CD14-positive monocyte (primary cell): ENCODE measurements around the gene MS4A5. TPM values are rescaled to one million over a fixed set of nuclear protein-coding genes. Genes with fewer than 3 reads are reported as not detected.
A peak's percentile ranks its signal among the peaks of the same experiment; 100 is the strongest.

Experiments used
- DNase-seq, 3 donors: peaks; one replicate each; pipeline ENCODE4 v3.0.0-alpha.2; 2011 to 2022
- H2AFZ ChIP-seq: 2 replicates; pipeline ENCODE4 v1.6.0; 2012; ENCODE audit warnings: mild to moderate bottlenecking, low read depth, low read length, inconsistent platforms; ENCODE audit not compliant: insufficient read depth, poor library complexity, severe bottlenecking
- H3K27ac ChIP-seq, 2 donors: 1 replicate in 1 of 2; 2 replicates in 1 of 2; pipeline ENCODE4 v1.5.1; 2012 to 2013; ENCODE audit warnings: low read length in 2 of 2, control low read depth in 1 of 2, inconsistent platforms in 1 of 2, low read depth in 1 of 2, mild to moderate bottlenecking in 1 of 2
- H3K27me3 ChIP-seq, 2 donors: one replicate each; pipeline versions ENCODE4 v1.6.0 to v1.6.1; 2011 to 2013; ENCODE audit warnings: low read length in 2 of 2; ENCODE audit not compliant: control insufficient read depth in 2 of 2, insufficient read depth in 2 of 2
- H3K36me3 ChIP-seq, 2 donors: replicated peaks in 1 of 2; 1 replicate in 1 of 2; 2 replicates in 1 of 2; pipeline versions ENCODE4 v1.5.1 to v1.6.1; 2012 to 2013; ENCODE audit warnings: low read length in 2 of 2, control low read depth in 1 of 2, inconsistent platforms in 1 of 2, mild to moderate bottlenecking in 1 of 2; ENCODE audit not compliant: insufficient read depth in 2 of 2, control insufficient read depth in 1 of 2
- H3K4me1 ChIP-seq, 2 donors: 1 replicate in 1 of 2; 2 replicates in 1 of 2; pipeline versions ENCODE4 v1.5.1 to v1.6.1; 2012 to 2013; ENCODE audit warnings: low read length in 2 of 2, control low read depth in 1 of 2, inconsistent platforms in 1 of 2, mild to moderate bottlenecking in 1 of 2, moderate library complexity in 1 of 2; ENCODE audit not compliant: insufficient read depth in 2 of 2, control insufficient read depth in 1 of 2
- H3K4me2 ChIP-seq: replicated peaks from 2 replicates; pipeline ENCODE3; 2012; ENCODE audit warnings: low read length, moderate library complexity, mild to moderate bottlenecking; ENCODE audit not compliant: poor library complexity, severe bottlenecking; ENCODE audit errors: extremely low read depth
- H3K4me3 ChIP-seq, 3 experiments: fragments of 200-600 bp in 1 of 3; sonication (generic) in 1 of 3; replicated peaks in 1 of 3; 1 replicate in 2 of 3; 2 replicates in 1 of 3; pipeline ENCODE4 v1.5.1; 2011 to 2013; ENCODE audit warnings: low read length in 3 of 3, mild to moderate bottlenecking in 3 of 3, control low read depth in 2 of 3, low read depth in 2 of 3, inconsistent platforms in 1 of 3, moderate library complexity in 1 of 3
- H3K79me2 ChIP-seq: 2 replicates; pipeline ENCODE4 v1.6.0; 2012; ENCODE audit warnings: mild to moderate bottlenecking, control low read depth, inconsistent platforms, low read length, moderate library complexity; ENCODE audit not compliant: insufficient read depth
- H3K9ac ChIP-seq: 2 replicates; pipeline ENCODE4 v1.6.0; 2017; ENCODE audit warnings: low read length, mild to moderate bottlenecking; ENCODE audit not compliant: insufficient read depth, poor library complexity, severe bottlenecking
- H3K9me3 ChIP-seq, 2 donors: replicated peaks in 1 of 2; 1 replicate in 1 of 2; 2 replicates in 1 of 2; pipeline versions ENCODE4 v1.5.1 to v1.6.1; 2012 to 2013; ENCODE audit warnings: low read length in 2 of 2, control low read depth in 1 of 2; ENCODE audit not compliant: control insufficient read depth in 1 of 2, insufficient read depth in 1 of 2
- H4K20me1 ChIP-seq: 2 replicates; pipeline ENCODE4 v1.6.0; 2012; ENCODE audit warnings: mild to moderate bottlenecking, low read length, control low read depth, moderate library complexity; ENCODE audit not compliant: insufficient read depth
- H3K27ac Mint-ChIP-seq, 7 donors: one replicate each; pipeline ENCODE4 v1.8.0; 2020; ENCODE audit warnings: mild to moderate bottlenecking in 7 of 7, mixed read lengths in 7 of 7, moderate library complexity in 6 of 7, inconsistent platforms in 2 of 7
- H3K27me3 Mint-ChIP-seq, 3 donors: one replicate each; pipeline ENCODE4 v1.8.0; 2021 to 2022; ENCODE audit warnings: low read depth in 3 of 3, mild to moderate bottlenecking in 3 of 3, mixed read lengths in 3 of 3, moderate library complexity in 3 of 3, inconsistent platforms in 1 of 3
- H3K36me3 Mint-ChIP-seq, 2 donors: one replicate each; pipeline ENCODE4 v1.8.0; 2020; ENCODE audit warnings: mixed read lengths in 2 of 2, inconsistent platforms in 1 of 2, mild to moderate bottlenecking in 1 of 2
- H3K4me1 Mint-ChIP-seq: one replicate; pipeline ENCODE4 v1.8.0; 2020; ENCODE audit warnings: mild to moderate bottlenecking, mixed read lengths
- H3K4me3 Mint-ChIP-seq, 2 donors: one replicate each; pipeline ENCODE4 v1.8.0; 2020; ENCODE audit warnings: mild to moderate bottlenecking in 2 of 2, mixed read lengths in 2 of 2, moderate library complexity in 1 of 2
- H3K9me3 Mint-ChIP-seq, 7 donors: one replicate each; pipeline ENCODE4 v1.8.0; 2020 to 2022; ENCODE audit warnings: mixed read lengths in 7 of 7, mild to moderate bottlenecking in 6 of 7, moderate library complexity in 6 of 7, inconsistent platforms in 2 of 7
- WGBS: methylation state at CpG from one replicate; pipeline ENCODE4 v1.1.5; 2013; ENCODE audit warnings: missing lambda C conversion rate; ENCODE audit not compliant: insufficient coverage; 5-methylcytosine and 5-hydroxymethylcytosine counted together
- intact Hi-C, 2 donors: fragments of 100-400 bp; cut with micrococcal nuclease; formaldehyde crosslinking; loops; one replicate each; pipeline versions ENCODE4 v1.15.0 to v1.15.1; 2023
- polyA plus RNA-seq, 3 donors: library from polyadenylated mRNA; depleted of rRNA in 1 of 3; unstranded in 2 of 3; stranded (reverse) in 1 of 3; fragments of 300-500 nt in 2 of 3; fragments of >200 nt in 1 of 3; fragmentation: Illumina TruSeq in 2 of 3; gene quantifications; 1 replicate in 2 of 3; 2 replicates in 1 of 3; pipeline ENCODE4 v1.2.3, GENCODE V29; 2012 to 2021
- TF ChIP-seq, protein P1 (sequence below): fragments of 200-600 bp; IDR thresholded peaks from one replicate; pipeline ENCODE4 v1.8.0; 2022; ENCODE audit warnings: antibody characterized with exemption, mild to moderate bottlenecking

Gene MS4A5
- polyA plus RNA-seq, 3 donors, result not detected

DNA sequence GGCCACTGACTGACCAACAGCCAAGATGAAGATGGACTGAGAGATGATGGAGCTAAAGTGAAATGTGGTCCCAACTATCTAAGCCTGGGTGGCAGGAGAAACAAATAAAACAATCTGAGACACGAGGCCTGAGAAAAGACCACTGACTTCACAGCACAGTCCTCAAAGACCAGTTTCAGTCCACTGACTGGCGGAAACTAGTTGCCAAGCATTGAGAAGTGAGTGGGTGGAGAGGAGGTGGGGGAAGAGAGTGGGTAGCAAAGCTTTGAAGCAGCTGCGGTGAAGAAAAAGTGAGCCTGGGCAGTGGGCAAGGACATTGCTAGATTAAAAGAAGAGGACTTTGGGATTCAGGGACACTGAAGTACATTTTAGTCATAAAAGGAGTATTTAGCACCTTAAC lies 28.2 kb downstream of the MS4A5 start:
- Histone ChIP-seq H3K27me3 (no peaks in the 10 kb centered on the region), H3K27ac (no peak overlapping the region), H3K4me1 (no peaks in the 10 kb centered on the region), H3K4me2 (no peak overlapping the region), H3K9me3 (no peaks in the 10 kb centered on the region), H3K79me2 (no peaks in the 10 kb centered on the region), H2AFZ (no peak overlapping the region), H3K9ac (no peak overlapping the region), H3K4me3 (no peak overlapping the region), H4K20me1 (no peaks in the 10 kb centered on the region), H3K36me3 (no peaks in the 10 kb centered on the region)
- WGBS, result 100% methylated on average over 2 of the region's 3 CpGs
- H3K4me3 Mint-ChIP-seq, result no peak overlapping the region
- H3K27me3 Mint-ChIP-seq, result peaks cover 0 to 3% (median 2%) of the 10 kb centered on the region in 3 donors
- H3K9me3 Mint-ChIP-seq, result peaks cover 0 to 3% (median 0%) of the 10 kb centered on the region in 7 donors
- no peak for DNase-seq
- TF ChIP-seq, protein P1, sequence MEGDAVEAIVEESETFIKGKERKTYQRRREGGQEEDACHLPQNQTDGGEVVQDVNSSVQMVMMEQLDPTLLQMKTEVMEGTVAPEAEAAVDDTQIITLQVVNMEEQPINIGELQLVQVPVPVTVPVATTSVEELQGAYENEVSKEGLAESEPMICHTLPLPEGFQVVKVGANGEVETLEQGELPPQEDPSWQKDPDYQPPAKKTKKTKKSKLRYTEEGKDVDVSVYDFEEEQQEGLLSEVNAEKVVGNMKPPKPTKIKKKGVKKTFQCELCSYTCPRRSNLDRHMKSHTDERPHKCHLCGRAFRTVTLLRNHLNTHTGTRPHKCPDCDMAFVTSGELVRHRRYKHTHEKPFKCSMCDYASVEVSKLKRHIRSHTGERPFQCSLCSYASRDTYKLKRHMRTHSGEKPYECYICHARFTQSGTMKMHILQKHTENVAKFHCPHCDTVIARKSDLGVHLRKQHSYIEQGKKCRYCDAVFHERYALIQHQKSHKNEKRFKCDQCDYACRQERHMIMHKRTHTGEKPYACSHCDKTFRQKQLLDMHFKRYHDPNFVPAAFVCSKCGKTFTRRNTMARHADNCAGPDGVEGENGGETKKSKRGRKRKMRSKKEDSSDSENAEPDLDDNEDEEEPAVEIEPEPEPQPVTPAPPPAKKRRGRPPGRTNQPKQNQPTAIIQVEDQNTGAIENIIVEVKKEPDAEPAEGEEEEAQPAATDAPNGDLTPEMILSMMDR, result no peak
- H3K36me3 Mint-ChIP-seq, result peaks cover 0 to 1% of the 10 kb centered on the region in 2 donors
- no peaks in the 10 kb centered on the region for H3K4me1 Mint-ChIP-seq
- H3K27ac Mint-ChIP-seq, result peak overlapping the region in 1 of 7 donors; percentile 21
- intact Hi-C loops, result no loop called here

DNA sequence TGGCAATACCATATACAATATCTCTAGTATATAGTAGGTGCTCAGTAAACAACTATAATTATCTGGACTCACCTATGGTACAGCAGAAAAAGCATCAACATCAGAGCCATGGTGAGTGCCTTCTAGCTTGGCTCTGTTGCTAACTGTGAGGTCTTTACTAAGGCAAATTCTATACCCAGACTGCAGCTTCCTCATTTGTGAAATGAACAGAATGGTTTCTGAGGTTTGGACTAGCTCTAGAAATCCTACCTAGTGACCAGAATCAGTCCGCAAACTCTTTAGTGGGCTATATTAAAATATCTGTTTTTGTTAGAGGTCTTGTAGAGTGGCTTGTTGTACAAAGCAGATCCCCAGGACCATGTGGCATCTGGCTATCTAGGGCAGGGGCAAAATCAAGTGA lies 30.0 kb downstream of the MS4A5 start:
- WGBS, result no CpG with 5 or more reads among the region's 1 CpG
- Mint-ChIP-seq H3K4me3 (no peak overlapping the region), H3K4me1 (peaks cover 11% of the 10 kb centered on the region), H3K36me3 (peaks cover 0 to 1% of the 10 kb centered on the region in 2 donors), H3K27ac (no peak overlapping the region), H3K9me3 (peaks cover 0 to 4% (median 0%) of the 10 kb centered on the region in 7 donors), H3K27me3 (peaks cover 0 to 3% (median 2%) of the 10 kb centered on the region in 3 donors)
- Histone ChIP-seq H3K4me1 (peaks cover 8 to 11% of the 10 kb centered on the region in 2 donors), H4K20me1 (no peaks in the 10 kb centered on the region), H3K9ac (no peak overlapping the region), H2AFZ (no peak overlapping the region), H3K36me3 (no peaks in the 10 kb centered on the region), H3K4me2 (no peak overlapping the region), H3K4me3 (no peak overlapping the region), H3K79me2 (no peaks in the 10 kb centered on the region), H3K9me3 (no peaks in the 10 kb centered on the region), H3K27me3 (no peaks in the 10 kb centered on the region), H3K27ac (no peak overlapping the region)
- intact Hi-C loops, result no loop called here
- DNase-seq, result no peak
- TF ChIP-seq, protein P1, result no peak
